ENCODE data around the gene CALHM6.

Gene CALHM6

DNA sequence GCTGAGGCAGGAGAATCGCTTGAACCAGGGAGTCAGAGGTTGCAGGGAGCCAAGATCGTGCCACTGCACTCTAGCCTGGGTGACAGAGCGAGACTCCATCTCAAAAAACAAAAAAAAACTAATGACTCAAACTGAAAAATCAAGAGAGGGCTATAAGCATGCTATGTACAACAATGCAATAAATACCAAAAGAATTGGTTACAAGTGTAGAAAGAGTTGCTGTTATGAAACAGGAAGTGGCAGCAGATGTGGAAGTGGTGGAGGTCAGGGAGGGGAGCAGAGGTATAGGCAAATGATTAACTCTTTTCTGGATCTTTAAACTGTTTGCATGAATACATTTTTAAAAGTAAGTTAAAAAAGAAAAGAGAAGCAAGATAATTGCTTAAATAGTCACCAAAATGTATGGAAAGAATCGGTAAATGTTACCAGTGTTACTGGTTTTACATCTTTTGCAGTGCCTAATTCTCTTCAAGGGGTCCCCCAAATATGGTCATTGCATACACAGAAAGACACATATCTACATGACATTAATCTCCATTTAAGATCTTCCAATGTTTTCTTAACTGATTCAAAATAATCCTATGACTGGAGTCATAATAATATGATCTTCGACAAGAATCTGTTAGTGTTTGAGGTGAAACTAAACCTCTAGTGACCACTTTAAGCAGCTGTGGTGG is 15.0 kb downstream of the CALHM6 start:
- no peaks in the 10 kb centered on the region for H3K9me3 ChIP-seq (replicated peaks; ENCODE audit: insufficient read depth, low read length)
- H3K4me2 ChIP-seq (ENCODE audit: low read depth, low read length) = peak overlapping the region; percentile 81
- no peaks in the 10 kb centered on the region for H4K20me1 ChIP-seq (ENCODE audit: insufficient read depth, low read length)
- H3K27ac ChIP-seq (ENCODE audit: low read length) = no peak overlapping the region; the same call in 1 of the 2 replicates
- H3K9ac ChIP-seq (ENCODE audit: low read length) = peak overlapping the region; percentile 9; the same call in 1 of the 2 replicates
- H2AFZ ChIP-seq (ENCODE audit: low read length) = peak overlapping the region; percentile 44; the same call in 1 of the 2 replicates
- H3K9me2 ChIP-seq (replicated peaks; ENCODE audit: insufficient read depth, low read length) = no peaks in the 10 kb centered on the region
- no peaks in the 10 kb centered on the region for H3K79me2 ChIP-seq (ENCODE audit: low read length)
- no peaks in the 10 kb centered on the region for H3K36me3 ChIP-seq (replicated peaks; ENCODE audit: insufficient read depth, low read length)
- H3K4me1 ChIP-seq (ENCODE audit: low read length) = peaks cover 13% of the 10 kb centered on the region
- peak; percentile 48 for DNase-seq
- no peak for TF ChIP-seq EZH2phosphoT487 (IDR thresholded peaks at IDR 0.05; ENCODE audit: low read length)
- no peak for TF ChIP-seq EZH2 (optimal IDR thresholded peaks at IDR 0.05; ENCODE audit: low read depth, low read length)
- TF ChIP-seq, protein P1, sequence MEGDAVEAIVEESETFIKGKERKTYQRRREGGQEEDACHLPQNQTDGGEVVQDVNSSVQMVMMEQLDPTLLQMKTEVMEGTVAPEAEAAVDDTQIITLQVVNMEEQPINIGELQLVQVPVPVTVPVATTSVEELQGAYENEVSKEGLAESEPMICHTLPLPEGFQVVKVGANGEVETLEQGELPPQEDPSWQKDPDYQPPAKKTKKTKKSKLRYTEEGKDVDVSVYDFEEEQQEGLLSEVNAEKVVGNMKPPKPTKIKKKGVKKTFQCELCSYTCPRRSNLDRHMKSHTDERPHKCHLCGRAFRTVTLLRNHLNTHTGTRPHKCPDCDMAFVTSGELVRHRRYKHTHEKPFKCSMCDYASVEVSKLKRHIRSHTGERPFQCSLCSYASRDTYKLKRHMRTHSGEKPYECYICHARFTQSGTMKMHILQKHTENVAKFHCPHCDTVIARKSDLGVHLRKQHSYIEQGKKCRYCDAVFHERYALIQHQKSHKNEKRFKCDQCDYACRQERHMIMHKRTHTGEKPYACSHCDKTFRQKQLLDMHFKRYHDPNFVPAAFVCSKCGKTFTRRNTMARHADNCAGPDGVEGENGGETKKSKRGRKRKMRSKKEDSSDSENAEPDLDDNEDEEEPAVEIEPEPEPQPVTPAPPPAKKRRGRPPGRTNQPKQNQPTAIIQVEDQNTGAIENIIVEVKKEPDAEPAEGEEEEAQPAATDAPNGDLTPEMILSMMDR (IDR thresholded peaks at IDR 0.05; ENCODE audit: low read length) = no peak
- H3K4me3 ChIP-seq (ENCODE audit: low read length) = peak overlapping the region; percentile 43
- no peaks in the 10 kb centered on the region for H3K27me3 ChIP-seq (replicated peaks; ENCODE audit: insufficient read depth, low read length)
- H3F3A ChIP-seq (ENCODE audit: insufficient read depth, low read length) = peaks cover 6% of the 10 kb centered on the region

DNA sequence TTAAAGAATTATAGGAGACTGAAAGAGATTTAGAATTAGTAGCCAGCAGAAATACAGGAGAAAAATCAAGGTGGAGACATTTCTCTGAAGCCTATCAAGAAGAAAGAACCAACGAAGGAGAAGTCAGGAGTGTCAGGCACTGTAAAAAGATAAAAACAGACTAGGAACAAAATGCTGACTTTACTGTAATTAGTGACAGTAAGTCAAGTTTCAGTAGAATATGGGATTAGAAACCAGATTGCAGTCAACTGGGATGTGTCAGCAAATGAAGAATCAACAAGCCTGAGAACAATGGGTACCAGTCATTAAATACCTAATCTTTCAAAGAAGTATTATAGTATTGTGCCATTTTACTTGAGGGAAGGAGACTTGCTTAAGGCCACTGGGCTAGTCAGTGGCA is 21.6 kb downstream of the CALHM6 start:
- H3K9ac ChIP-seq (ENCODE audit: low read length) = no peak overlapping the region
- H3K36me3 ChIP-seq (replicated peaks; ENCODE audit: insufficient read depth, low read length) = no peaks in the 10 kb centered on the region
- H3K4me2 ChIP-seq (ENCODE audit: low read depth, low read length) = peak overlapping the region; percentile 49
- no peaks in the 10 kb centered on the region for H3K9me2 ChIP-seq (replicated peaks; ENCODE audit: insufficient read depth, low read length)
- no peaks in the 10 kb centered on the region for H3K27me3 ChIP-seq (replicated peaks; ENCODE audit: insufficient read depth, low read length)
- TF ChIP-seq, protein P1 (IDR thresholded peaks at IDR 0.05; ENCODE audit: low read length) = no peak
- TF ChIP-seq EZH2phosphoT487 (IDR thresholded peaks at IDR 0.05; ENCODE audit: low read length) (no peak), EZH2 (optimal IDR thresholded peaks at IDR 0.05; ENCODE audit: low read depth, low read length) (no peak)
- DNase-seq = peak; percentile 29
- H3K4me1 ChIP-seq (ENCODE audit: low read length) = peaks cover 20% of the 10 kb centered on the region
- H3K9me3 ChIP-seq (replicated peaks; ENCODE audit: insufficient read depth, low read length) = no peaks in the 10 kb centered on the region
- no peaks in the 10 kb centered on the region for H3K79me2 ChIP-seq (ENCODE audit: low read length)
- no peak overlapping the region for H3K27ac ChIP-seq (ENCODE audit: low read length)
- H4K20me1 ChIP-seq (ENCODE audit: insufficient read depth, low read length) = no peaks in the 10 kb centered on the region
- H3F3A ChIP-seq (ENCODE audit: insufficient read depth, low read length) = no peaks in the 10 kb centered on the region
- no peak overlapping the region for H2AFZ ChIP-seq (ENCODE audit: low read length)
- H3K4me3 ChIP-seq (ENCODE audit: low read length) = no peak overlapping the region

DNA sequence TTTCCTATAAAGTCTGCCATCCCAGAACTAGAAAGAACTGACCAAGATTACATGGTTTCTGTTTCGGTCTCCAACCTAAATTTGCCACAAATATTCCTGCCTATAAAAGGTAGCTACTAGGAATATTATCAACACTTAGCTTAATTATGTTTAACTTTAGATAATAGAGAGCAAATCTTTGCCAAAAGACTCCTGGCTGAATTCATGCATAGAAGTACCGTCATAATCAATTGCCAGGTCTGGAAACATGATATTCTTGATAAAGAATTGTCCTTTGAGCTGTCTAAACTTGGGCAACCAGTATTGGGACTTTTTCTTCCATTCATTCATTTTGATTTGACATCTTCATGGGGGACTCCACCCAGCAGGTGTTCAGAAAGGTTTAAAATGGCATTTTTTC is 22.4 kb downstream of the CALHM6 start:
- H3K9ac ChIP-seq (ENCODE audit: low read length) = no peak overlapping the region
- no peaks in the 10 kb centered on the region for H3F3A ChIP-seq (ENCODE audit: insufficient read depth, low read length)
- DNase-seq = no peak
- H3K9me3 ChIP-seq (replicated peaks; ENCODE audit: insufficient read depth, low read length) = no peaks in the 10 kb centered on the region
- H3K4me2 ChIP-seq (ENCODE audit: low read depth, low read length) = no peak overlapping the region
- peaks cover 20% of the 10 kb centered on the region for H3K4me1 ChIP-seq (ENCODE audit: low read length)
- no peaks in the 10 kb centered on the region for H3K79me2 ChIP-seq (ENCODE audit: low read length)
- TF ChIP-seq EZH2 (optimal IDR thresholded peaks at IDR 0.05; ENCODE audit: low read depth, low read length) (no peak), EZH2phosphoT487 (IDR thresholded peaks at IDR 0.05; ENCODE audit: low read length) (no peak)
- TF ChIP-seq, protein P1 (IDR thresholded peaks at IDR 0.05; ENCODE audit: low read length) = no peak
- H3K27me3 ChIP-seq (replicated peaks; ENCODE audit: insufficient read depth, low read length) = no peaks in the 10 kb centered on the region
- no peaks in the 10 kb centered on the region for H3K36me3 ChIP-seq (replicated peaks; ENCODE audit: insufficient read depth, low read length)
- H4K20me1 ChIP-seq (ENCODE audit: insufficient read depth, low read length) = no peaks in the 10 kb centered on the region
- H3K4me3 ChIP-seq (ENCODE audit: low read length) = no peak overlapping the region
- H3K27ac ChIP-seq (ENCODE audit: low read length) = no peak overlapping the region
- H3K9me2 ChIP-seq (replicated peaks; ENCODE audit: insufficient read depth, low read length) = no peaks in the 10 kb centered on the region
- H2AFZ ChIP-seq (ENCODE audit: low read length) = no peak overlapping the region
